Hepatocyte (in vitro differentiated cells): ENCODE results near the gene PLCB2. TPM values are rescaled to one million over a fixed set of nuclear protein-coding genes. Genes with fewer than 3 reads are reported as not detected.

Source experiments
- DNase-seq: peaks from one replicate; pipeline ENCODE4 v3.0.0-alpha.2; 2016; ENCODE audit warnings: low spot score
- H2AFZ ChIP-seq: fragments of 200-600 bp; sonication (generic); 2 replicates; pipeline ENCODE4 v1.6.0; 2016; ENCODE audit warnings: antibody characterized with exemption, mild to moderate bottlenecking
- H3K27ac ChIP-seq: fragments of 200-600 bp; sonication (generic); 2 replicates; pipeline ENCODE4 v1.5.1; 2016; ENCODE audit warnings: mild to moderate bottlenecking
- H3K27me3 ChIP-seq: fragments of 200-600 bp; sonication (generic); 2 replicates; pipeline ENCODE4 v1.6.1; 2016
- H3K36me3 ChIP-seq: fragments of 200-600 bp; sonication (generic); replicated peaks from 2 replicates; pipeline ENCODE4 v1.5.1; 2016; ENCODE audit warnings: low read depth; ENCODE audit not compliant: insufficient read depth
- H3K4me1 ChIP-seq: fragments of 200-600 bp; sonication (generic); 2 replicates; pipeline ENCODE4 v1.5.1; 2016; ENCODE audit warnings: mild to moderate bottlenecking, moderate library complexity; ENCODE audit not compliant: insufficient read depth
- H3K4me2 ChIP-seq: fragments of 200-600 bp; sonication (generic); 2 replicates; pipeline ENCODE4 v1.6.0; 2016
- H3K4me3 ChIP-seq: fragments of 200-600 bp; sonication (generic); 2 replicates; pipeline ENCODE4 v1.5.1; 2016; ENCODE audit warnings: mild to moderate bottlenecking
- H3K79me2 ChIP-seq: fragments of 200-600 bp; sonication (generic); 2 replicates; pipeline ENCODE4 v1.6.0; 2017; ENCODE audit warnings: mild to moderate bottlenecking
- H3K9me2 ChIP-seq: fragments of 200-600 bp; sonication (generic); replicated peaks from 2 replicates; pipeline ENCODE4 v1.6.0; 2017; ENCODE audit warnings: mild to moderate bottlenecking; ENCODE audit not compliant: insufficient read depth
- H3K9me3 ChIP-seq: fragments of 200-600 bp; sonication (generic); 2 replicates; pipeline ENCODE4 v1.5.1; 2016; ENCODE audit warnings: low read depth, mild to moderate bottlenecking
- H4K20me1 ChIP-seq: fragments of 200-600 bp; sonication (generic); 2 replicates; pipeline ENCODE4 v1.6.0; 2016; ENCODE audit warnings: mild to moderate bottlenecking; ENCODE audit not compliant: insufficient read depth, poor library complexity, severe bottlenecking
- CTCF ChIP-seq: fragments of 200-600 bp; sonication (generic); IDR thresholded peaks from 2 replicates; pipeline ENCODE4 v1.5.1; 2016; ENCODE audit warnings: antibody characterized with exemption, mild to moderate bottlenecking; ENCODE audit not compliant: poor library complexity
- EZH2 ChIP-seq: fragments of 200-600 bp; sonication (generic); IDR thresholded peaks from 2 replicates; pipeline ENCODE4 v1.6.1; 2016; ENCODE audit warnings: antibody characterized with exemption, mild to moderate bottlenecking, borderline replicate concordance
- EZH2phosphoT487 ChIP-seq: fragments of 200-600 bp; sonication (generic); IDR thresholded peaks from one replicate; pipeline ENCODE4 v1.6.1; 2018; ENCODE audit warnings: antibody characterized with exemption, mild to moderate bottlenecking, low read depth, moderate library complexity; ENCODE audit not compliant: unreplicated experiment, severe bottlenecking
- WGBS: methylation state at CpG from one replicate; pipeline ENCODE4 v1.1.6; 2016; ENCODE audit warnings: low lambda C conversion rate; ENCODE audit errors: missing lambda C conversion rate; 5-methylcytosine and 5-hydroxymethylcytosine counted together
- polyA plus RNA-seq: library from polyadenylated mRNA; unstranded; fragments of >200 nt; fragmentation: Nextera tagmentation; extraction: Ambion mirVana; gene quantifications from 2 replicates; pipeline ENCODE4 v1.2.1, GENCODE V29; 2016
- total RNA-seq: library from RNA; depleted of rRNA; stranded (reverse); fragments of >200 nt; gene quantifications from 2 replicates; pipeline ENCODE4 v1.2.3, GENCODE V29; 2014

PLCB2 gene
- total and polyA plus RNA-seq, 2 experiments from 2014 or later = 1.7 to 4.4 TPM

- no peak for TF ChIP-seq CTCF
- H3K4me2 ChIP-seq = peak overlapping the region; percentile 70
- H3K4me3 ChIP-seq = no peak overlapping the region
- H3K27me3 ChIP-seq = no peaks in the 10 kb centered on the region
- no peak for DNase-seq
- H4K20me1 ChIP-seq = no peaks in the 10 kb centered on the region
- H3K4me1 ChIP-seq = peaks cover 49% of the 10 kb centered on the region
- H3K9me3 ChIP-seq = no peaks in the 10 kb centered on the region
- no peaks in the 10 kb centered on the region for H3K36me3 ChIP-seq
- no peaks in the 10 kb centered on the region for H3K9me2 ChIP-seq
- peak overlapping the region; percentile 96 for H3K27ac ChIP-seq
- no peaks in the 10 kb centered on the region for H3K79me2 ChIP-seq
- WGBS = 88% methylated on average over 7 of the region's 7 CpGs
- H2AFZ ChIP-seq = no peak overlapping the region
These were observed 31.8 kb upstream of the PLCB2 start for GRCh38 chr15:40339621-40339945.

GRCh38 chr15:40338921-40339620 is 31.3 kb upstream of the PLCB2 start:
- Histone ChIP-seq H2AFZ (no peak overlapping the region), H3K36me3 (no peaks in the 10 kb centered on the region), H3K9me3 (no peaks in the 10 kb centered on the region), H3K79me2 (no peaks in the 10 kb centered on the region), H3K4me2 (no peak overlapping the region), H4K20me1 (no peaks in the 10 kb centered on the region), H3K9me2 (no peaks in the 10 kb centered on the region), H3K4me3 (no peak overlapping the region), H3K27me3 (no peaks in the 10 kb centered on the region), H3K27ac (no peak overlapping the region), H3K4me1 (peaks cover 54% of the 10 kb centered on the region)
- no peak for DNase-seq
- TF ChIP-seq EZH2 (no peak), CTCF (no peak), EZH2phosphoT487 (no peak)
- WGBS = 83% methylated on average over 11 of the region's 11 CpGs

- DNase-seq = peak; percentile 87
These were observed 30.4 kb upstream of the PLCB2 start for GRCh38 chr15:40338041-40338657.

More at GRCh38 chr15:40338041-40338657, 30.4 kb upstream of the PLCB2 start:
- Histone ChIP-seq H3K4me2 (peak overlapping the region; percentile 52), H4K20me1 (no peaks in the 10 kb centered on the region), H3K9me2 (no peaks in the 10 kb centered on the region), H3K9me3 (no peaks in the 10 kb centered on the region), H3K36me3 (no peaks in the 10 kb centered on the region), H3K4me1 (peaks cover 55% of the 10 kb centered on the region), H3K27me3 (no peaks in the 10 kb centered on the region), H3K79me2 (no peaks in the 10 kb centered on the region), H2AFZ (no peak overlapping the region), H3K27ac (no peak overlapping the region), H3K4me3 (no peak overlapping the region)
- TF ChIP-seq CTCF (peak; percentile 83), EZH2 (no peak)
- 44% methylated on average over 11 of the region's 11 CpGs for WGBS
